Measurements from ENCODE around the gene RIMKLA.
A peak's percentile ranks its signal among the peaks of the same experiment; 100 is the strongest.

Gene RIMKLA

GRCh38 chr1:42379794-42380585 is 602 bp upstream of the RIMKLA start:
- DNase-seq, result peak in 1 of 6 experiments; percentile 5

- DNase-seq, result no peak
Observed at GRCh38 chr1:42381280-42381673, 685 bp downstream of the RIMKLA start.

- DNase-seq, result no peak
Observed at GRCh38 chr1:42385283-42385682, 4.7 kb downstream of the RIMKLA start.

- DNase-seq, result no peak
Observed at GRCh38 chr1:42386051-42386450, 5.5 kb downstream of the RIMKLA start.

GRCh38 chr1:42392255-42392654 is 11.7 kb downstream of the RIMKLA start:
- no peak for DNase-seq

- DNase-seq, result no peak
Observed at GRCh38 chr1:42392967-42393848, 12.6 kb downstream of the RIMKLA start.

GRCh38 chr1:42399315-42400100 is 18.9 kb downstream of the RIMKLA start:
- DNase-seq, result no peak

GRCh38 chr1:42403880-42404400 is 23.3 kb downstream of the RIMKLA start:
- DNase-seq, result no peak

- DNase-seq, result no peak
Observed at GRCh38 chr1:42414551-42415496, 34.2 kb downstream of the RIMKLA start.

GRCh38 chr1:42417166-42417565 is 36.6 kb downstream of the RIMKLA start:
- no peak for DNase-seq

GRCh38 chr1:42418516-42418915 is 37.9 kb downstream of the RIMKLA start:
- no peak for DNase-seq

- no peak for DNase-seq
Observed at GRCh38 chr1:42419126-42419821, 38.7 kb downstream of the RIMKLA start.

GRCh38 chr1:42420121-42420520 is 39.5 kb downstream of the RIMKLA start:
- DNase-seq, result no peak

GRCh38 chr1:42420911-42421585 is 40.5 kb downstream of the RIMKLA start:
- DNase-seq, result no peak

- DNase-seq, result no peak
Observed at GRCh38 chr1:42422737-42423136, 42.1 kb downstream of the RIMKLA start.

- DNase-seq, result no peak
Observed at GRCh38 chr1:42423681-42424080, 43.1 kb downstream of the RIMKLA start.

GRCh38 chr1:42424201-42424600 is 43.6 kb downstream of the RIMKLA start:
- no peak for DNase-seq

- no peak for DNase-seq
Observed at GRCh38 chr1:42427240-42427639, 46.6 kb downstream of the RIMKLA start.

- DNase-seq, result no peak
Observed at GRCh38 chr1:42429603-42430002, 49.0 kb downstream of the RIMKLA start.
